ENCODE data around the gene LPO.

GRCh38 chr17:58228679-58229078 is 9.7 kb upstream of the LPO start:
- TF ChIP-seq CTCF (IDR thresholded peaks at IDR 0.05) = no peak
- TF ChIP-seq MAX (CRISPR knock-in tag; IDR thresholded peaks at IDR 0.05) = no peak
- no peak for TF ChIP-seq ELF4 (CRISPR knock-in tag; IDR thresholded peaks at IDR 0.05; ENCODE audit: low read depth)
- TF ChIP-seq HMGXB4 (CRISPR knock-in tag; IDR thresholded peaks at IDR 0.05) = no peak
- no peak for TF ChIP-seq NR3C1 (CRISPR knock-in tag; conservative IDR thresholded peaks at IDR 0.05; ENCODE audit: low read depth)
- TF ChIP-seq CREB1 (CRISPR knock-in tag; IDR thresholded peaks at IDR 0.05) = no peak
- TF ChIP-seq JUN (CRISPR knock-in tag; IDR thresholded peaks at IDR 0.05) = no peak
- TF ChIP-seq TP53 (CRISPR knock-in tag; IDR thresholded peaks at IDR 0.05) = no peak
- no peak for TF ChIP-seq NFYB (CRISPR knock-in tag; conservative IDR thresholded peaks at IDR 0.05; ENCODE audit: low read depth)
- TF ChIP-seq CREM (CRISPR knock-in tag; IDR thresholded peaks at IDR 0.05) = no peak
- no peak for TF ChIP-seq CBFB (CRISPR knock-in tag; IDR thresholded peaks at IDR 0.05; ENCODE audit: low read depth)
- no peak for TF ChIP-seq SMAD3 (CRISPR knock-in tag; IDR thresholded peaks at IDR 0.05; ENCODE audit: borderline replicate concordance)
- TF ChIP-seq FOXK1 (CRISPR knock-in tag; IDR thresholded peaks at IDR 0.05) = no peak
- no peak for TF ChIP-seq ZNF396 (CRISPR knock-in tag; IDR thresholded peaks at IDR 0.05; ENCODE audit: borderline replicate concordance)
